Transverse colon (tissue), 4 donors: ENCODE results near the gene CHPT1. TPM values are rescaled to one million over a fixed set of nuclear protein-coding genes. Genes with fewer than 3 reads are reported as not detected.
A peak's percentile ranks its signal among the peaks of the same experiment; 100 is the strongest.

Experiments
- DNase-seq: peaks from one replicate; pipeline ENCODE4 v3.0.0-alpha.2; 2019
- H3K27ac ChIP-seq, 4 donors: fragments of 200-600 bp; sonication (generic); 2 replicates each; pipeline ENCODE4 v1.5.1; 2016 to 2018; ENCODE audit warnings: inconsistent platforms in 4 of 4
- H3K27me3 ChIP-seq: fragments of 200-600 bp; sonication (generic); 2 replicates; pipeline ENCODE4 v1.5.1; 2017; ENCODE audit warnings: inconsistent platforms
- H3K36me3 ChIP-seq, 4 donors: fragments of 200-600 bp; sonication (generic); 2 replicates each; pipeline ENCODE4 v1.5.1; 2017 to 2019; ENCODE audit warnings: inconsistent platforms in 4 of 4
- H3K4me1 ChIP-seq, 4 donors: fragments of 200-600 bp; sonication (generic); 2 replicates each; pipeline ENCODE4 v1.5.1; 2017 to 2020; ENCODE audit warnings: inconsistent platforms in 4 of 4
- H3K4me3 ChIP-seq, 4 donors: fragments of 200-600 bp; sonication (generic); 1 replicate in 1 of 4; 2 replicates in 3 of 4; pipeline versions ENCODE4 v1.5.1 to v1.6.1; 2017 to 2019; ENCODE audit warnings: inconsistent platforms in 4 of 4
- H3K9me3 ChIP-seq, 2 donors: fragments of 200-600 bp; sonication (generic); 2 replicates each; pipeline ENCODE4 v1.5.1; 2017 to 2019; ENCODE audit warnings: inconsistent platforms in 2 of 2
- CTCF ChIP-seq, 5 experiments: fragments of 200-600 bp in 3 of 5; fragments of 450-650 bp in 2 of 5; sonication (generic) in 3 of 5; IDR thresholded peaks; 1 replicate in 2 of 5; 2 replicates in 3 of 5; pipeline ENCODE4 v1.5.1; 2016 to 2017; ENCODE audit warnings: antibody characterized with exemption in 5 of 5, inconsistent platforms in 3 of 5, mild to moderate bottlenecking in 2 of 5, moderate library complexity in 1 of 5
- EP300 ChIP-seq: sonication (generic); formaldehyde crosslinking; IDR thresholded peaks from one replicate; pipeline ENCODE4 v1.6.1; 2017; ENCODE audit warnings: antibody characterized with exemption, low read depth
- POLR2A ChIP-seq: fragments of 450-650 bp; IDR thresholded peaks from one replicate; pipeline ENCODE4 v1.6.1; 2016; ENCODE audit warnings: antibody characterized with exemption, mild to moderate bottlenecking, moderate library complexity
- POLR2AphosphoS5 ChIP-seq, 3 donors: sonication (generic); formaldehyde crosslinking; IDR thresholded peaks; one replicate each; pipeline ENCODE4 v1.6.1; 2016; ENCODE audit warnings: antibody characterized with exemption in 3 of 3
- WGBS, 2 donors: methylation state at CpG; one replicate each; pipeline ENCODE4 v1.1.5; 2018; ENCODE audit warnings: low coverage in 1 of 2; 5-methylcytosine and 5-hydroxymethylcytosine counted together
- in situ Hi-C, 4 donors: fragments of 200-750 bp; cut with MboI; loops; one replicate each; pipeline versions ENCODE4 v1.15.0 to v1.15.1; 2017; ENCODE audit warnings: low sequenced_read_pairs in 3 of 4, low pct_ligation_motif_present in 1 of 4, low pct_unique_long_range_greater_than_20kb in 1 of 4
- intact Hi-C: fragments of 100-400 bp; cut with DNase I; formaldehyde crosslinking; loops from one replicate; pipeline ENCODE4 v1.15.1; 2023; ENCODE audit warnings: low total_unique reads
- total RNA-seq, 4 donors: library from RNA; depleted of rRNA; stranded (reverse); fragments of >200 nt; gene quantifications; one replicate each; pipeline ENCODE4 v1.1.0, GENCODE V29; 2016

Gene CHPT1
- total RNA-seq, 4 donors from 2014 or later, result 114 to 215 (median 138) TPM

GRCh38 chr12:101686176-101686575 is 11.3 kb upstream of the CHPT1 start:
- H3K9me3 ChIP-seq, result no peaks in the 10 kb centered on the region
- H3K4me1 ChIP-seq, result peaks cover 0 to 15% (median 9%) of the 10 kb centered on the region in 4 donors
- DNase-seq, result no peak
- no peak overlapping the region for H3K4me3 ChIP-seq
- no peak overlapping the region for H3K27ac ChIP-seq
- no peaks in the 10 kb centered on the region for H3K36me3 ChIP-seq
- no peak for TF ChIP-seq CTCF (IDR thresholded peaks at IDR 0.05)
- no peak for TF ChIP-seq EP300
- TF ChIP-seq POLR2A, result no peak
- TF ChIP-seq POLR2AphosphoS5 (IDR thresholded peaks at IDR 0.05), result no peak
- WGBS, 2 donors, result 82% methylated on average over 1 of the region's 1 CpG; no CpG with 5 or more reads in 1 of the 2 donors
- in situ Hi-C loops, result no loop called here
- H3K27me3 ChIP-seq, result no peaks in the 10 kb centered on the region
- intact Hi-C loops, result no loop called here

- no peaks in the 10 kb centered on the region for H3K36me3 ChIP-seq
- H3K27ac ChIP-seq, result peak overlapping the region; percentile 54 to 81 (median 76)
- H3K27me3 ChIP-seq, result no peaks in the 10 kb centered on the region
- intact Hi-C loops, result no loop called here
- H3K4me3 ChIP-seq, result no peak overlapping the region
- TF ChIP-seq CTCF (IDR thresholded peaks at IDR 0.05), result no peak
- TF ChIP-seq POLR2A, result no peak
- no peak for TF ChIP-seq EP300
- TF ChIP-seq POLR2AphosphoS5 (IDR thresholded peaks at IDR 0.05), result no peak
- H3K4me1 ChIP-seq, result peaks cover 7 to 32% (median 19%) of the 10 kb centered on the region in 4 donors
- in situ Hi-C loops, result no loop called here
- no peaks in the 10 kb centered on the region for H3K9me3 ChIP-seq
- DNase-seq, result no peak
- 32 to 33% methylated on average over 3 of the region's 3 CpGs for WGBS, 2 donors
Observed at GRCh38 chr12:101690544-101691098, 6.8 kb upstream of the CHPT1 start.

GRCh38 chr12:101691503-101692096 is 5.8 kb upstream of the CHPT1 start:
- in situ Hi-C loops, result no loop called here
- no peak for DNase-seq
- H3K27ac ChIP-seq, result peak overlapping the region; percentile 54 to 81 (median 76)
- no peak for TF ChIP-seq POLR2A
- TF ChIP-seq POLR2AphosphoS5 (IDR thresholded peaks at IDR 0.05), result no peak
- TF ChIP-seq CTCF (IDR thresholded peaks at IDR 0.05), result no peak
- no peak for TF ChIP-seq EP300
- H3K4me3 ChIP-seq, result no peak overlapping the region
- H3K27me3 ChIP-seq, result no peaks in the 10 kb centered on the region
- intact Hi-C loops, result no loop called here
- no peaks in the 10 kb centered on the region for H3K36me3 ChIP-seq
- peaks cover 16 to 42% (median 27%) of the 10 kb centered on the region in 4 donors for H3K4me1 ChIP-seq
- H3K9me3 ChIP-seq, result no peaks in the 10 kb centered on the region
- 90 to 100% methylated on average over 1 of the region's 1 CpG for WGBS, 2 donors

- Histone ChIP-seq H3K36me3 (no peaks in the 10 kb centered on the region), H3K27me3 (no peaks in the 10 kb centered on the region), H3K4me3 (no peak overlapping the region), H3K4me1 (peaks cover 16 to 50% (median 33%) of the 10 kb centered on the region in 4 donors), H3K9me3 (no peaks in the 10 kb centered on the region), H3K27ac (no peak overlapping the region)
- DNase-seq, result no peak
- in situ Hi-C loops, result no loop called here
- intact Hi-C loops, result no loop called here
- WGBS, 2 donors, result 75 to 88% methylated on average over 2 of the region's 2 CpGs
- TF ChIP-seq EP300 (no peak), POLR2A (no peak), POLR2AphosphoS5 (IDR thresholded peaks at IDR 0.05) (no peak), CTCF (IDR thresholded peaks at IDR 0.05) (no peak)
Observed at GRCh38 chr12:101694297-101694848, 3.1 kb upstream of the CHPT1 start.
